Measurements from ENCODE around the gene MIGA2. TPM values are rescaled to one million over a fixed set of nuclear protein-coding genes. Genes with fewer than 3 reads are reported as not detected.
A peak's percentile ranks its signal among the peaks of the same experiment; 100 is the strongest.

The MIGA2 gene
- total and polyA plus RNA-seq, 5 donors from 2014 or later: 6.3 to 48.5 (median 7.8) TPM

DNA sequence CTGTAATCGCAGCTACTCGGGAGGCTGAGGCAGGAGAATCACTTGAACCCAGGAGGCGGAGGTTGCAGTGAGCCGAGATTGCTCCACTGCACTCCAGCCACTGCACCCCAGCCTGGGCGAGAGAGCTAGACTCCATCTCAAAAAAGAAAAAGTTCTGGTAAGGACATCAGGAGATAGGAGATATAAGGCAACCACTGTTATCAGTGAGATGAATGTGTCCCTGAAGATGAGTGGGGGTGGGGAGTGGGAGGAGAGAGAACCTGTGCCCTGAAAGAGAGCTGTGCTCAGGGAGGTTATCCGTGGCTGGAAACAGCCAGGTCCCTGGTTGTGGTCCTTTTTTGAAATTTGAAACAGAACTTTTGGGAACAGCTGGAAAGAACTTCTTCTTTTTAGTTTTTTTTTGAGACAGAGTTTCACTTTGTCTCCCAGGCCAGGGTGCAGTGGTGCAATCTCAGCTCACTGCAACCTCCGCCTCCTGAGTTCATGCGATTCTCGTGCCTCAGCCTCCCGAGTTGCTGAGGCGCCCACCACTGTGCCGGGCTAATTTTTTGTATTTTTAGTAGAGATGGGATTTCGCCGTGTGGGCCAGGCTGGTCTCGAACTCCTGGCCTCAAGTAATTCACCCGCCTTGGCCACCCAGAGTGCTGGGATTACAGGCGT is 77.3 kb downstream of the MIGA2 start:
- Histone ChIP-seq H3K27me3 (ENCODE audit: control insufficient read depth, insufficient read depth, low read length) (no peaks in the 10 kb centered on the region), H3K4me3 (ENCODE audit: low read depth, low read length) (no peak overlapping the region), H3K9me3 (ENCODE audit: control insufficient read depth in 2 of 2, low read length in 2 of 2) (no peaks in the 10 kb centered on the region), H3K4me1 (ENCODE audit: control insufficient read depth, insufficient read depth, low read length, poor library complexity, severe bottlenecking) (peaks cover 24% of the 10 kb centered on the region), H3K27ac (ENCODE audit: insufficient read depth, low read length, poor library complexity, severe bottlenecking) (no peak overlapping the region), H3K36me3 (ENCODE audit: control insufficient read depth, insufficient read depth, low read length) (no peaks in the 10 kb centered on the region)
- Mint-ChIP-seq H3K27ac (no peak overlapping the region), H3K9me3 (no peaks in the 10 kb centered on the region), H3K4me1 (peaks cover 8 to 47% (median 22%) of the 10 kb centered on the region in 4 donors), H3K4me3 (peak overlapping the region in 2 of 4 donors; percentile 29 to 59), H3K36me3 (no peaks in the 10 kb centered on the region), H3K27me3 (no peaks in the 10 kb centered on the region)
- no peak for ATAC-seq (ENCODE audit: low read depth in 2 of 2)
- no peak for DNase-seq

DNA sequence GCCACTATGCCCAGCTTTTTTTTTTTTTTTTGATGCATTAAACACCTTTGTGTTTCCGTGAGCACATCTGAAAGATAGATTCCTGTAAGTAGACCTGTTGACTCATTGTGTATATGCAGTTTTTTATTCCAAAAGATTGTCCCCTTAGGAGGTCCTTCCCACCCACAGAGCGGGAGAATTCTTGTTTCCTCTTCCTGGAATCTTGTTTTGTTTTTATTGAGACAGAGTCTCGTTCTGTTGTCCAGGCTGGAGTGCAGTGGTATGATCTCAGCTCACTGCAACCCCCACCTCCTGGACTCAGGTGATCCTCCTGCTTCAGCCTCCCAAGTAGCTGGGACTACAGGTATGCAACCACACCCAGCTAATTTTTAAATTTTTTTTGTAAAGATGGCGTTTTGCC is 82.4 kb downstream of the MIGA2 start:
- H3K27me3 ChIP-seq (ENCODE audit: control insufficient read depth, insufficient read depth, low read length): no peaks in the 10 kb centered on the region
- no peak overlapping the region for H3K4me3 Mint-ChIP-seq
- no peak for DNase-seq
- no peaks in the 10 kb centered on the region for H3K9me3 ChIP-seq (ENCODE audit: control insufficient read depth in 2 of 2, low read length in 2 of 2)
- H3K4me1 ChIP-seq (ENCODE audit: control insufficient read depth, insufficient read depth, low read length, poor library complexity, severe bottlenecking): peaks cover 3% of the 10 kb centered on the region
- H3K27ac ChIP-seq (ENCODE audit: insufficient read depth, low read length, poor library complexity, severe bottlenecking): no peak overlapping the region
- no peaks in the 10 kb centered on the region for H3K9me3 Mint-ChIP-seq
- H3K36me3 ChIP-seq (ENCODE audit: control insufficient read depth, insufficient read depth, low read length): peaks cover 23% of the 10 kb centered on the region
- no peak overlapping the region for H3K4me3 ChIP-seq (ENCODE audit: low read depth, low read length)
- no peak overlapping the region for H3K27ac Mint-ChIP-seq
- peaks cover 8 to 26% (median 15%) of the 10 kb centered on the region in 4 donors for H3K4me1 Mint-ChIP-seq
- ATAC-seq (ENCODE audit: low read depth in 2 of 2): no peak
- no peaks in the 10 kb centered on the region for H3K27me3 Mint-ChIP-seq
- H3K36me3 Mint-ChIP-seq: peaks cover 3% of the 10 kb centered on the region

DNA sequence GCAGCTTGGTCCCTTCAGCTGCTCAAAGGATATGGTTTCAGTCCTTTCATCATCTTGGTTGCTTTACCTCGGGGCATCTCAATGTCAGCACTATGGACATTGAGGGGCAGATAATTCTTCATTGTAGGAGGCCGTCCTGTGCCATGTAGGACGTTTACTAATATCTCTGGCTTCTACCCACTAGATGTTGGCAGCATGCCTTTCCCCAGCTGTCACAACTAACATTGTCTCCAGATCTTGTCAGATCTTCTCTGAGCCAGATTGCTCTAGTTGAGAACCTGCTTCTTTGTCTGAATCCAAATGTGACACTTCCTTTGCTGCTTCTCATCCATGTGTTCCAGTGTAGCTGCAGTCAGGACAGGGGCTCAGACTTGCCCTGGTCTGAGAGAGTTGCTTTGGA is 85.1 kb downstream of the MIGA2 start:
- peak overlapping the region in 1 of 3 donors; percentile 62 for H3K27ac Mint-ChIP-seq
- no peak for DNase-seq
- ATAC-seq (ENCODE audit: low read depth in 2 of 2): no peak
- H3K9me3 Mint-ChIP-seq: no peaks in the 10 kb centered on the region
- Histone ChIP-seq H3K9me3 (ENCODE audit: control insufficient read depth in 2 of 2, low read length in 2 of 2) (no peaks in the 10 kb centered on the region), H3K27me3 (ENCODE audit: control insufficient read depth, insufficient read depth, low read length) (no peaks in the 10 kb centered on the region), H3K4me1 (ENCODE audit: control insufficient read depth, insufficient read depth, low read length, poor library complexity, severe bottlenecking) (no peaks in the 10 kb centered on the region), H3K36me3 (ENCODE audit: control insufficient read depth, insufficient read depth, low read length) (peaks cover 46% of the 10 kb centered on the region), H3K4me3 (ENCODE audit: low read depth, low read length) (no peak overlapping the region), H3K27ac (ENCODE audit: insufficient read depth, low read length, poor library complexity, severe bottlenecking) (no peak overlapping the region)
- H3K4me1 Mint-ChIP-seq: peaks cover 0 to 9% (median 5%) of the 10 kb centered on the region in 4 donors
- peaks cover 3% of the 10 kb centered on the region for H3K36me3 Mint-ChIP-seq
- H3K4me3 Mint-ChIP-seq: no peak overlapping the region
- H3K27me3 Mint-ChIP-seq: no peaks in the 10 kb centered on the region

Other genes starting within 250 kb of the MIGA2 start
- gene TBC1D13, start 249.4 kb upstream of the MIGA2 start, total RNA-seq: 24.3 TPM
- 10 to 100 TPM; 13.3 to 18.8 (median 16.8) TPM for gene TBC1D13, start 249.4 kb upstream of the MIGA2 start, polyA plus RNA-seq
- 9.6 TPM for gene ENDOG, start 218.1 kb upstream of the MIGA2 start, total RNA-seq
- gene ENDOG, start 218.1 kb upstream of the MIGA2 start, polyA plus RNA-seq: 10 to 100 TPM; 15.6 to 20.6 (median 19.2) TPM
- gene SPOUT1, start 206.8 kb upstream of the MIGA2 start, total RNA-seq: 36.1 TPM
- gene SPOUT1, start 206.8 kb upstream of the MIGA2 start, polyA plus RNA-seq: 10 to 100 TPM; 43.0 to 77.7 (median 62.6) TPM
- 8.2 TPM for gene KYAT1, start 154.7 kb upstream of the MIGA2 start, total RNA-seq
- gene KYAT1, start 154.7 kb upstream of the MIGA2 start, polyA plus RNA-seq: 10 to 100 TPM; 11.3 to 15.7 (median 11.6) TPM
- gene LRRC8A, start 154.5 kb upstream of the MIGA2 start, total RNA-seq: 39.7 TPM
- 10 to 100 TPM; 29.3 to 35.0 (median 31.3) TPM for gene LRRC8A, start 154.5 kb upstream of the MIGA2 start, polyA plus RNA-seq
- gene PHYHD1, start 115.6 kb upstream of the MIGA2 start, total RNA-seq: 0.52 TPM
- under 1 TPM in 2 of 4 donors, not detected in 2; 0.40 to 0.60 TPM for gene PHYHD1, start 115.6 kb upstream of the MIGA2 start, polyA plus RNA-seq
- 6.1 TPM for gene DOLK, start 89.0 kb upstream of the MIGA2 start, total RNA-seq
- 10 to 100 TPM in 2 of 4 donors, 1 to 10 TPM in 2; 7.6 to 12.3 (median 9.7) TPM for gene DOLK, start 89.0 kb upstream of the MIGA2 start, polyA plus RNA-seq
- 74.3 TPM for gene NUP188, start 88.9 kb upstream of the MIGA2 start, total RNA-seq
- 10 to 100 TPM; 20.8 to 23.4 (median 21.8) TPM for gene NUP188, start 88.9 kb upstream of the MIGA2 start, polyA plus RNA-seq
- 77.8 TPM for gene SH3GLB2, start 8.3 kb upstream of the MIGA2 start, total RNA-seq
- 10 to 100 TPM; 18.2 to 38.8 (median 26.6) TPM for gene SH3GLB2, start 8.3 kb upstream of the MIGA2 start, polyA plus RNA-seq
- gene DOLPP1, start 44.5 kb downstream of the MIGA2 start, total RNA-seq: 3.9 TPM
- gene DOLPP1, start 44.5 kb downstream of the MIGA2 start, polyA plus RNA-seq: 1 to 10 TPM; 8.6 to 9.3 (median 8.9) TPM
- 12.5 TPM for gene CRAT, start 74.2 kb downstream of the MIGA2 start, total RNA-seq
- gene CRAT, start 74.2 kb downstream of the MIGA2 start, polyA plus RNA-seq: 10 to 100 TPM in 2 of 4 donors, 1 to 10 TPM in 2; 8.7 to 11.4 (median 10.2) TPM
- gene PTPA, start 74.8 kb downstream of the MIGA2 start, total RNA-seq: 53.7 TPM
- gene PTPA, start 74.8 kb downstream of the MIGA2 start, polyA plus RNA-seq: 10 to 100 TPM; 12.9 to 21.6 (median 16.0) TPM
- 2.7 TPM for gene IER5L, start 141.6 kb downstream of the MIGA2 start, total RNA-seq
- gene IER5L, start 141.6 kb downstream of the MIGA2 start, polyA plus RNA-seq: not detected

Data from CD4-positive, CD25-positive, alpha-beta regulatory T cell (primary cell).